Skeletal muscle satellite cell (primary cell): Measurements from ENCODE around the gene CD79A. TPM values are rescaled to one million over a fixed set of nuclear protein-coding genes. Genes with fewer than 3 reads are reported as not detected.

Experiments used
- H3K27me3 ChIP-seq: 2 replicates; pipeline ENCODE4 v1.7.0; 2013; ENCODE audit warnings: low read length; ENCODE audit not compliant: control insufficient read depth, insufficient read depth
- H3K36me3 ChIP-seq: 2 replicates; pipeline ENCODE4 v1.7.0; 2013; ENCODE audit warnings: mild to moderate bottlenecking, control low read depth, low read length; ENCODE audit not compliant: insufficient read depth
- H3K4me1 ChIP-seq: 2 replicates; pipeline ENCODE4 v1.7.0; 2013; ENCODE audit warnings: low read length; ENCODE audit not compliant: control insufficient read depth, insufficient read depth
- H3K4me2 ChIP-seq: 2 replicates; pipeline ENCODE4 v1.7.0; 2013; ENCODE audit warnings: mild to moderate bottlenecking, low read length
- H3K4me3 ChIP-seq: 2 replicates; pipeline ENCODE4 v1.7.0; 2013; ENCODE audit warnings: low read length
- H3K9ac ChIP-seq: 2 replicates; pipeline ENCODE4 v1.7.0; 2013; ENCODE audit warnings: mild to moderate bottlenecking, low read depth, low read length, moderate library complexity
- H3K9me3 ChIP-seq: replicated peaks from 2 replicates; pipeline ENCODE4 v1.7.0; 2013; ENCODE audit warnings: mild to moderate bottlenecking, control low read depth, low read length
- total RNA-seq: library from RNA; depleted of rRNA; stranded (reverse); fragments of >200 nt; gene quantifications from 2 replicates; pipeline ENCODE4 v1.2.3, GENCODE V29; 2012; rRNA removed

Gene CD79A
- not detected in 2 replicates for total RNA-seq

- no peak within 1 kb of the TSS for H3K4me2 ChIP-seq
- no peaks in the 10 kb centered on the region for H3K9me3 ChIP-seq
- H3K36me3 ChIP-seq, result peaks cover 5% of the 10 kb centered on the region
- no peak within 1 kb of the TSS for H3K9ac ChIP-seq
- H3K4me3 ChIP-seq, result no peak within 1 kb of the TSS
- H3K27me3 ChIP-seq, result peaks cover 8% of the 10 kb centered on the region
- peaks cover under 1% of the 10 kb centered on the region for H3K4me1 ChIP-seq
These were observed at the start of gene CD79A for GRCh38 chr19:41876847-41877832. TSS of gene CD79A (plus strand) at chr19:41877279. CDS start at chr19:41877305, 26 bp downstream.

DNA sequence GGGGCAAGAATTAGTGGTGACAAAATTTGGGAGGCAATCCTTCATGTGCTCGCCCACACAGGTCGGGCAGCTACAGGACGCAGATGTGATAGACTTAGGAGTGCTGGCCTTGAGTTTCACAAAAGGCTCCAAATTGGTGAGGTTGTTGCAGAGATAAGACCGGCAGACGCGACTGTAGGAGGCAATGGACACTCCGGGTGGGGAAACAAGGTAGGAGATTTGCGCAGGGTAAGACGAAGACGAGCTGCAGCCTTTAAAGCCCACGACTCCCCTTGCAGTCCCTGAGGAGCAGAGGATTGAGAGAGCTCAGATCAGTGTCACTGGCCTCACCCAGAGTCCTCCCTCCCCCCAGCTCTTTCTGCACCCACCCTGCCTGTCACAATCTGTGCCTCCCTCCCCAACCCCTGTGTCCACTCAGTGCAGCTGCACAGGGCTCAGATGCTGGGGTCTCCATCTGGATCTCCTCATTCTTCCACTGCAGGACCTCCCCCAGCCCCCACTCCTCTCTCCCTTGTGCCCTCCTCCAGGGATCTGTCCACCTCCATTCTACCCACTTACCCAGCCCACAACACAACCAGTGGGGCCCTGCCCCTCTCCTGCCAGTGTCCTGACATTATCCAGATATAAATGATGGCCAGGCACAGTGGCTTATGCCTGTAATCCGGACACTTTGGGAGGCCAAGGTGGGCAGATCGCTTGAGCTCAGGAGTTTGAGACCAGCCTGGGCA lies 38.9 kb upstream of the CD79A start:
- no peaks in the 10 kb centered on the region for H3K9me3 ChIP-seq
- H3K36me3 ChIP-seq, result no peaks in the 10 kb centered on the region
- peaks cover 26% of the 10 kb centered on the region for H3K27me3 ChIP-seq
- no peak overlapping the region for H3K4me2 ChIP-seq
- no peak overlapping the region for H3K4me3 ChIP-seq
- H3K9ac ChIP-seq, result no peak overlapping the region
- H3K4me1 ChIP-seq, result no peaks in the 10 kb centered on the region

- Histone ChIP-seq H3K9me3 (no peaks in the 10 kb centered on the region), H3K4me1 (no peaks in the 10 kb centered on the region), H3K27me3 (peaks cover 26% of the 10 kb centered on the region), H3K4me3 (no peak overlapping the region), H3K36me3 (no peaks in the 10 kb centered on the region), H3K9ac (no peak overlapping the region), H3K4me2 (no peak overlapping the region)
These were observed 37.9 kb upstream of the CD79A start for GRCh38 chr19:41839211-41839610.

DNA sequence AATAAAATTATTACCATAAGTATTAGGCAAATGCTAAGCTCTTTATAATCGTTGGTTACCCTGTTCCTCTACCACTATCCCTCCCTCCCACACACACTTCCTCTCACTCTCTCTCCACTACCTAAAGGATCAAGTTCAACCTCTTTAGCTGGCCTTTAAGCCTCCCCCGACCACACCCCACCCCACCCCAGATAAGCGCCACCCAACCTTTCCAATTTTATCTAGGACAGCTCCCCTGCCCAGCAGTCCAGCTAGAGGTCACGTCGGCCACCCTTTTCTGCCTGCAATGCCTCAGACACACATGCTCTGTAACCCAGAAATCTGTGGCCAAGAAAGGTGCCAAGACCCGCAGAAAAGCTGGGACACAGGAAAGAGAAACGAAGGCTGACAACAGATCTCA lies 33.7 kb upstream of the CD79A start:
- H3K9ac ChIP-seq, result no peak overlapping the region
- H3K27me3 ChIP-seq, result peaks cover 12% of the 10 kb centered on the region
- no peaks in the 10 kb centered on the region for H3K4me1 ChIP-seq
- no peak overlapping the region for H3K4me2 ChIP-seq
- no peaks in the 10 kb centered on the region for H3K9me3 ChIP-seq
- no peaks in the 10 kb centered on the region for H3K36me3 ChIP-seq
- H3K4me3 ChIP-seq, result no peak overlapping the region

- no peaks in the 10 kb centered on the region for H3K36me3 ChIP-seq
- H3K27me3 ChIP-seq, result peaks cover 3% of the 10 kb centered on the region
- no peak within 1 kb of the TSS for H3K9ac ChIP-seq
- no peak within 1 kb of the TSS for H3K4me3 ChIP-seq
- no peaks in the 10 kb centered on the region for H3K9me3 ChIP-seq
- no peak within 1 kb of the TSS for H3K4me2 ChIP-seq
- H3K4me1 ChIP-seq, result no peaks in the 10 kb centered on the region
These were observed 32.5 kb upstream of the CD79A start, which contains the start of gene LYPD4 for GRCh38 chr19:41844601-41845000. TSS of gene LYPD4 (minus strand) at chr19:41844683. CDS start at chr19:41839285, 5,398 bp downstream.

DNA sequence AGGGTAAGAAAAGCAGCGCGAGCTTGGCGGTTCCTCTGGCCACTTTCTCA lies 32.3 kb upstream of the CD79A start, which contains the start of gene DMRTC2:
Gene DMRTC2, plus strand, starts transcription at position 42 of the 50 bp plus-strand sequence. CDS start 2,387 bp downstream, outside the sequence.
- no peaks in the 10 kb centered on the region for H3K4me1 ChIP-seq
- no peak within 1 kb of the TSS for H3K4me2 ChIP-seq
- H3K9ac ChIP-seq, result no peak within 1 kb of the TSS
- H3K4me3 ChIP-seq, result no peak within 1 kb of the TSS
- H3K27me3 ChIP-seq, result peaks cover 4% of the 10 kb centered on the region
- H3K9me3 ChIP-seq, result no peaks in the 10 kb centered on the region
- H3K36me3 ChIP-seq, result no peaks in the 10 kb centered on the region

DNA sequence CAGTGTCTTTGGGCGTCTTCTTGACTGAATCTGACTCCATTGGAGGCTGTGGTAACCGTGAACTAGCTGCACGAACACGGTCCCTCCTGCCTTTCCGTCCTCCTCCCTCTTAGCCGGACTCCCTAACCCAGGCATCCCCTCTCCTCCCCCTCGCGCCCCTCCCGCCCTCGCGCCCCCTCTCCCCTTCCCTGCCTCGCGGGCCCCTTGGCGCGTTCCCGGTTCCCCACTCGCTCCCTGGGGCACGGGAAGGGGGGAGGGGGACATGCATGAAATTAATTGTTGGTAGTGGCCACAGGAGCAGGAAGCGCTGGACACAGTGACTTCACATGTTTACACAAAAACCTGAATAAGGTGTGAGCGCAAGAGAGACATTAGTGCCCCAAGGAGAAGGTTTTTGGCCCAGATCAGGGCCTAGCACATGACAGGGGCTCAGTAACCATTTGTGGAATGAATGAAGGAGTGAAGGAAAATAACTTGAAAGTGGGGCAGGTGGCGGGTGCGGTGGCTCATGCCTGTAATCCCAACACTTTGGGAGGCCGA lies 32.0 kb upstream of the CD79A start:
- no peaks in the 10 kb centered on the region for H3K9me3 ChIP-seq
- H3K4me3 ChIP-seq, result no peak overlapping the region
- H3K4me1 ChIP-seq, result no peaks in the 10 kb centered on the region
- peaks cover 7% of the 10 kb centered on the region for H3K27me3 ChIP-seq
- no peak overlapping the region for H3K4me2 ChIP-seq
- no peaks in the 10 kb centered on the region for H3K36me3 ChIP-seq
- no peak overlapping the region for H3K9ac ChIP-seq

DNA sequence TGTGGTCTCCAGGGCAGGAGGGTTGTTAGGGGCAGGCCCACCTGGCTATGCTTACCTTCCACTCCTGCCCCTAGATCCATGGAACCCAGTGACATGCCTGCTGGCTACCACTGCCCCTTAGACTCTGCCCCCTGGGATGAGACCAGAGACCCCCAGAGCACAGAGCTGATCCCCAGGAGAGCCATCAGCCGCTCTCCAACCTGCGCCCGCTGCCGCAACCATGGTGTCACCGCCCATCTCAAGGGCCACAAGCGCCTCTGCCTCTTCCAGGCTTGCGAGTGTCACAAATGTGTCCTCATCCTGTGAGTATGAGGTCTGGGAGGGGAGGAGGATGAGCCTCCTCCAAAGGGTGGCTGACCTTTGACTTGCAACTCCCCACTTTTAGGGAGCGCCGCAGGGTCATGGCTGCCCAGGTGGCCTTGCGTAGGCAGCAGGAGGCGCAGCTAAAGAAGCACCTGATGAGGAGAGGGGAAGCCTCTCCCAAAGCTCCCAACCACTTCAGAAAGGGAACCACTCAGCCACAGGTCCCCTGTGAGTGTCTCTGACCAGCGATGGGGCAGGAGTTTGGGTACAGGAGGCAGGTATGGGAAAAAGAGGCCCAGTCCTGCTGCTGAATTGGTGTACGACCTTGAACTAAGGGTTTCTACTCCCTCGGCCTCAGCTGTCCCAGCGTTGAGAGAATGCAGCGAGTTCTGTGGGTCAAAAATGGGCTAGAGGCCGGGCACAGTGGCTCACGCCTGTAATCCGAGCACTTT lies 29.6 kb upstream of the CD79A start:
- Histone ChIP-seq H3K4me3 (no peak overlapping the region), H3K9me3 (no peaks in the 10 kb centered on the region), H3K27me3 (peaks cover 27% of the 10 kb centered on the region)

DNA sequence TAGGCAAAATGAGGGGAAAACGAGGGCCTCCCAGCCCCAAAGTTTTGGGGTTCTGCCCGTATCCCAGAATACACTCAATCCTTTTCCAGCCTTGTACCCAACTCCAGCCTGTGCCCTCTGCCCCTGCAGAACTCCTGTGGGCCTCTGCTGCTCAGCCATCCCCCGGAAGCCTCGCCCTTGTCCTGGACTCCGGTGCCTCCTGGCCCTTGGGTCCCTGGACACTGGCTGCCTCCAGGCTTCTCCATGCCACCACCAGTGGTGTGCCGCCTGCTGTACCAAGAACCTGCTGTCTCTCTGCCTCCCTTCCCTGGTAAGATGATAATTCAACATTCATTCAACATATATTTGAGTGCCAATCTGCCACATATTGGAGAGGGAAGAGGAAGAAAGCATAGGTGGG lies 28.4 kb upstream of the CD79A start:
- Histone ChIP-seq H3K9ac (no peak overlapping the region), H3K9me3 (no peaks in the 10 kb centered on the region), H3K4me1 (no peaks in the 10 kb centered on the region), H3K4me2 (no peak overlapping the region), H3K4me3 (no peak overlapping the region), H3K27me3 (peaks cover 37% of the 10 kb centered on the region), H3K36me3 (no peaks in the 10 kb centered on the region)

More for the DNA sequence above, 29.6 kb upstream of the CD79A start:
- no peaks in the 10 kb centered on the region for H3K36me3 ChIP-seq
- no peak overlapping the region for H3K9ac ChIP-seq
- H3K4me1 ChIP-seq, result no peaks in the 10 kb centered on the region
- no peak overlapping the region for H3K4me2 ChIP-seq

DNA sequence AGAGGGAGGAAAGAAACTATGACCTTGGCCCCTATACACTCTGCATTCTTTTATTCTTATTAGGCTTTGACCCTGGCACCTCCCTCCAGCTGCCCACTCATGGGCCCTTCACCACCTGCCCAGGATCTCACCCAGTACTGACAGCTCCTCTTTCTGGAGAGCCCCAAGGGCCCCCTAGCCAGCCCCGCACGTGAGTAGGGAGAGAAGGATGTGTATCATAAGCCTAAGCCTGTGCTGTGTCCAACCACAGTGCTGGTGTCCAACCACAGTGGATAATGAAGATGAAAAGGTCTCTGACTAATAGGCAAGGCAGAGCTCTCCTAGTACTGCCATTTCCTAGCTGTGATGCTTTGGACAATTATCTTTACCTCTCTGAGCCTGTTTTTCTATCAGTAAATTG lies 28.0 kb upstream of the CD79A start:
- H3K9ac ChIP-seq, result no peak overlapping the region

GRCh38 chr19:41850381-41850780 lies 26.7 kb upstream of the CD79A start:
- no peaks in the 10 kb centered on the region for H3K36me3 ChIP-seq
- no peaks in the 10 kb centered on the region for H3K9me3 ChIP-seq
- no peaks in the 10 kb centered on the region for H3K4me1 ChIP-seq
- H3K27me3 ChIP-seq, result peaks cover 53% of the 10 kb centered on the region
- no peak overlapping the region for H3K4me3 ChIP-seq
- H3K4me2 ChIP-seq, result no peak overlapping the region
- no peak overlapping the region for H3K9ac ChIP-seq

More for the DNA sequence above, 28.0 kb upstream of the CD79A start:
- Histone ChIP-seq H3K27me3 (peaks cover 41% of the 10 kb centered on the region), H3K9me3 (no peaks in the 10 kb centered on the region), H3K36me3 (no peaks in the 10 kb centered on the region), H3K4me2 (no peak overlapping the region), H3K4me3 (no peak overlapping the region), H3K4me1 (no peaks in the 10 kb centered on the region)
